Neuronal stem cell (in vitro differentiated cells): ENCODE data around the gene MBTPS1.

Experiments
- DNase-seq: peaks from one replicate; pipeline ENCODE4 v3.0.0-alpha.2; 2013; ENCODE audit warnings: low spot score
- H2AFZ ChIP-seq: one replicate; pipeline ENCODE4 v1.6.1; 2013; ENCODE audit warnings: mild to moderate bottlenecking, low read length, inconsistent platforms
- H2AK5ac ChIP-seq: 2 replicates; pipeline ENCODE4 v1.6.1; 2013; ENCODE audit warnings: low read depth, mild to moderate bottlenecking, inconsistent platforms, low read length, moderate library complexity, mixed read lengths
- H2BK120ac ChIP-seq: 2 replicates; pipeline ENCODE4 v1.6.1; 2013; ENCODE audit warnings: low read depth, mild to moderate bottlenecking, inconsistent platforms, low read length, moderate library complexity, mixed read lengths
- H2BK12ac ChIP-seq: one replicate; pipeline ENCODE4 v1.6.1; 2013; ENCODE audit warnings: low read length, inconsistent platforms
- H2BK15ac ChIP-seq: 2 replicates; pipeline ENCODE4 v1.6.1; 2013; ENCODE audit warnings: mild to moderate bottlenecking, low read length, inconsistent platforms, mixed read lengths
- H2BK5ac ChIP-seq: one replicate; pipeline ENCODE4 v1.6.1; 2013; ENCODE audit warnings: inconsistent platforms, mild to moderate bottlenecking, low read length, moderate library complexity
- H3K14ac ChIP-seq: one replicate; pipeline ENCODE4 v1.6.1; 2013; ENCODE audit warnings: low read length, inconsistent platforms
- H3K18ac ChIP-seq: 2 replicates; pipeline ENCODE4 v1.6.1; 2013; ENCODE audit warnings: low read length, inconsistent platforms
- H3K23ac ChIP-seq: 2 replicates; pipeline ENCODE4 v1.6.1; 2013; ENCODE audit warnings: low read depth, mild to moderate bottlenecking, mixed read lengths, low read length, inconsistent platforms; ENCODE audit not compliant: poor library complexity
- H3K27ac ChIP-seq: replicated peaks from 3 replicates; pipeline ENCODE4 v1.5.1; 2013; ENCODE audit warnings: low read length, inconsistent platforms
- H3K27me3 ChIP-seq, 3 experiments: 2 replicates each; pipeline ENCODE4 v1.6.1; 2013; ENCODE audit warnings: low read length in 3 of 3, mild to moderate bottlenecking in 2 of 3, inconsistent platforms in 1 of 3, low read depth in 1 of 3, mixed read lengths in 1 of 3, moderate library complexity in 1 of 3; ENCODE audit not compliant: control insufficient read depth in 3 of 3, insufficient read depth in 3 of 3
- H3K36me3 ChIP-seq, 2 donors: replicated peaks in 1 of 2; 2 replicates each; pipeline ENCODE4 v1.6.1; 2013; ENCODE audit warnings: low read length in 2 of 2; ENCODE audit not compliant: control insufficient read depth in 2 of 2, insufficient read depth in 2 of 2
- H3K4ac ChIP-seq: 2 replicates; pipeline ENCODE4 v1.6.1; 2013; ENCODE audit warnings: inconsistent platforms, mild to moderate bottlenecking, low read length, moderate library complexity
- H3K4me1 ChIP-seq, 2 donors: 1 replicate in 1 of 2; 2 replicates in 1 of 2; pipeline ENCODE4 v1.6.1; 2013; ENCODE audit warnings: low read length in 2 of 2, low read depth in 1 of 2; ENCODE audit not compliant: control insufficient read depth in 2 of 2, insufficient read depth in 1 of 2
- H3K4me2 ChIP-seq: one replicate; pipeline ENCODE4 v1.6.1; 2013; ENCODE audit warnings: mild to moderate bottlenecking, low read length, inconsistent platforms; ENCODE audit not compliant: insufficient read depth, poor library complexity, severe bottlenecking
- H3K4me3 ChIP-seq, 2 donors: 2 replicates each; pipeline ENCODE4 v1.5.1; 2013; ENCODE audit warnings: low read length in 2 of 2, mild to moderate bottlenecking in 2 of 2, inconsistent platforms in 1 of 2, moderate library complexity in 1 of 2
- H3K79me1 ChIP-seq: one replicate; pipeline ENCODE4 v1.6.1; 2013; ENCODE audit warnings: low read depth, mild to moderate bottlenecking, inconsistent platforms, low read length, moderate library complexity
- H3K9ac ChIP-seq: one replicate; pipeline ENCODE4 v1.6.1; 2013; ENCODE audit warnings: mild to moderate bottlenecking, low read depth, low read length, inconsistent platforms; ENCODE audit not compliant: poor library complexity
- H3K9me3 ChIP-seq, 2 donors: replicated peaks in 1 of 2; 2 replicates each; pipeline versions ENCODE3 to v1.6.1; 2013; ENCODE audit warnings: low read length in 2 of 2, mild to moderate bottlenecking in 2 of 2, inconsistent platforms in 1 of 2, low read depth in 1 of 2, mixed read lengths in 1 of 2, moderate library complexity in 1 of 2; ENCODE audit not compliant: control insufficient read depth in 2 of 2, insufficient read depth in 1 of 2
- H4K8ac ChIP-seq: one replicate; pipeline ENCODE4 v1.6.1; 2013; ENCODE audit warnings: low read depth, mild to moderate bottlenecking, inconsistent platforms, low read length, moderate library complexity
- H4K91ac ChIP-seq: one replicate; pipeline ENCODE4 v1.6.1; 2013; ENCODE audit warnings: low read length, low read depth, mild to moderate bottlenecking, inconsistent platforms; ENCODE audit not compliant: poor library complexity
- WGBS, 2 donors: extraction: QIAGEN DNeasy Blood & Tissue Kit; methylation state at CpG; one replicate each; pipeline ENCODE4 v1.1.7; 2013; ENCODE audit warnings: missing lambda C conversion rate in 2 of 2, mixed read lengths in 1 of 2; ENCODE audit not compliant: insufficient read length in 2 of 2, insufficient replicate concordance in 1 of 2; ENCODE audit errors: extremely low coverage in 2 of 2; 5-methylcytosine and 5-hydroxymethylcytosine counted together

Gene MBTPS1

DNA sequence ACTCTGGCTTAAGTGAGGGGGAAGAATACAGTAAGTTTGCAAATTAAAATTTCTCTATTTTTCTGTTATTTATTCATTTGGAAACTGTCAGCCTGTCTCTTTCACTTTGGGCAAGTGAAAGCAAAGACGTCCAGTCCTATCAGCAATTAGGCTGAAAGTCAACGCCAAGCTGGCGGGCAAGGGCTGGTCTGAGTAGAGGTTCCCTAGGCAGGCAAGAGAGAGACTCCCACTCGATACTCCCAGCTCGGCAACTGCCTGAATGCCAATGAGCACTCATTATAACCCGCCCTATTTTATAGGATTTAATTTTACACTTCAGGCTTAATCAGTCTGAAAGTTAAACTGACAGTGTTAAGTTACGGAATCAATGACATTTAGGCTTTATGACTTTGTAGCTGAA is 59.8 kb downstream of the MBTPS1 start:
- Histone ChIP-seq H3K4ac (no peak overlapping the region), H3K36me3 (peaks cover 47 to 99% of the 10 kb centered on the region in 2 donors), H3K27me3 (no peaks in the 10 kb centered on the region), H3K9me3 (peaks cover 0 to 2% of the 10 kb centered on the region in 2 donors), H2BK15ac (no peak overlapping the region), H3K4me3 (no peak overlapping the region), H3K14ac (no peak overlapping the region), H2BK12ac (no peak overlapping the region), H3K27ac (no peak overlapping the region), H2AK5ac (no peak overlapping the region), H2BK5ac (no peak overlapping the region), H3K18ac (no peak overlapping the region), H3K9ac (no peak overlapping the region), H4K91ac (no peak overlapping the region), H2AFZ (no peak overlapping the region), H3K4me1 (peaks cover 0 to 1% of the 10 kb centered on the region in 2 donors), H4K8ac (no peak overlapping the region), H2BK120ac (no peak overlapping the region), H3K79me1 (peaks cover 2% of the 10 kb centered on the region), H3K23ac (no peak overlapping the region), H3K4me2 (no peak overlapping the region)
- no CpG with 5 or more reads among the region's 7 CpGs for WGBS, 2 donors
- no peak for DNase-seq

DNA sequence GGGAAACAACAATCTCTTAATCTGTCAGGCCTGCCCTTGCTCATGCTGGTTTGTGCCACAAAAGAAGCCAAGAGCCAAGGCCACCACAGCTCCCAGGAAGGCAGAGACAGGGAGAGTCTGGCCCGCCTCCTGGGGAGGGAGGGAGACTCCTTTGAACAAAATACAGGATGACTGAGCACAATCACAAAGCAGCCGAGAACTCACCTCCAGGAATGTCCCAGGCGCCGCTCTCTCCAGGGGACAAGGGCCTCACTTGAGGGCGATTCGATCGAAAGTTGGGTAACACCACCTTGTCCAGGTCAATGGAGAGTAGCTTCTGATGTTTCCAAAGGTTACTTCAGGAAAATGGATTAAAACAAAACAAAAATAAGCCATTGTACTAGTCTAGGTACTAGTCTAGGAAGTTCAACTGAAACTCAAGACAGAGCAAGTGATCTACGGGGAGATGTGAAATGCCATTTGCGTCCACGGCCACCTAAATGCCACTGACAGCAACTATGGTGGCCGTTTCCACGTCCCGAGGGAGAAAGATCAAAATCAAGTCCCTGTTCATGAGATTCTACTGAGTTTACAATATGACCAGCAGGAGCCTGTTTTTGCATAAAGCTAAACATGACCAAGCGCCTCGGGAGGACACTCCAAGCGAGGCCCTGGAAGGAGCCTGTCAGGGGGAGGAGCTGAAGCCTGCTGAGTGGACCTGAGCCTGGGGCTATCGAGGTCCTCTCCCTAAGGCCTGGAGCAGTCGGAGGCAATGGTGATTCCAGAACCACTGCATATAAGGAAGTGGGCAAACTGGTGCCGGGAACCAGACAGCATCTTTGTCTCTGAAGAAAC is 60.7 kb downstream of the MBTPS1 start:
- H2AFZ ChIP-seq: no peak overlapping the region
- no peak overlapping the region for H3K4ac ChIP-seq
- no peak overlapping the region for H3K9ac ChIP-seq
- H4K8ac ChIP-seq: no peak overlapping the region
- H2BK5ac ChIP-seq: no peak overlapping the region
- no peak overlapping the region for H3K27ac ChIP-seq
- no peak overlapping the region for H3K14ac ChIP-seq
- H2AK5ac ChIP-seq: no peak overlapping the region
- peaks cover 41 to 91% of the 10 kb centered on the region in 2 donors for H3K36me3 ChIP-seq
- H2BK120ac ChIP-seq: no peak overlapping the region
- H3K18ac ChIP-seq: no peak overlapping the region
- no peak overlapping the region for H2BK12ac ChIP-seq
- no CpG with 5 or more reads among the region's 19 CpGs for WGBS, 2 donors
- H2BK15ac ChIP-seq: no peak overlapping the region
- H3K4me3 ChIP-seq: no peak overlapping the region
- peaks cover 0 to 2% of the 10 kb centered on the region in 2 donors for H3K9me3 ChIP-seq
- H3K27me3 ChIP-seq: no peaks in the 10 kb centered on the region
- peaks cover 2% of the 10 kb centered on the region for H3K79me1 ChIP-seq
- no peak overlapping the region for H3K23ac ChIP-seq
- no peak for DNase-seq
- peaks cover 0 to 1% of the 10 kb centered on the region in 2 donors for H3K4me1 ChIP-seq
- no peak overlapping the region for H4K91ac ChIP-seq
- no peak overlapping the region for H3K4me2 ChIP-seq

DNA sequence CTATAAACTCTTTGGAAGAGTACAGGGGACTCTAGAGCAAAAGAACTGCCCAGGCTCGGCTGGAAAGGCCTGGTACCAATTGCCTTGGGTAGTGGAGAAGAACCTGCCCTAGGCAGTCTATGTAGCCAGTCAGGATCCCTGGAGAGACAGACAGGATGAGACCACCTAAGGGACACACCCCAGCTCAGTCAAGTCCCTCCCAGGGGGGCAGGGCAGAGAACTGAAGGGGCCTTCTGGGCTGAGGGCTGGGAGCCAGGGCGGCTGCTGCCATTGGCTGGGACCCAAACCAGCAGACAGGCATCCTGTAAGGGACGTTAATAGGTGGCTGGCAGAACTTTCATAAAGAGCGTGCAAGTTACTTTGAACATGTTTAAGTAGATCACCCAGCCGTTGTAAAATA is 61.4 kb downstream of the MBTPS1 start:
- Histone ChIP-seq H3K4me1 (peaks cover 0 to 1% of the 10 kb centered on the region in 2 donors), H3K9ac (no peak overlapping the region), H3K36me3 (peaks cover 37 to 85% of the 10 kb centered on the region in 2 donors)

DNA sequence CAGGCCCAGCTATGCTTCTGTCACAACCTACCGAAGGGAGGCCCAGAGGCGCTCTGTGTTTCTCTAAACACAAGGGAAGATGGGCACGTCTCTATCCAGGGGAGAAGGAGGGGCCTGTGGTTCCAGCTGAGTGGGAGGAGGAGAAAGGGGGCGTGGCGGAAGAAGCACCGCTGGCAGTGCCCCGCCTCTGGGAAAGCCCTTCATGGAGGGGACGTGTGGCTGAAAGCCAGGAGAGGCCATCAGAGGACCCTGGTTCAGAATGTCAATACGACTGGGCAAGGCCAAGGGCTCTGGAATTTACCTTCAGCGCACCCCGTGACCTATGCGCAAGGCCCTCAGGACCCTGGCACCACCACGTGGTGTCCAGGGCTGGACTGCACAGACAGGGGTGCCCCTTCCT is 61.8 kb downstream of the MBTPS1 start:
- no CpG with 5 or more reads among the region's 13 CpGs for WGBS, 2 donors

More for the DNA sequence above, 61.4 kb downstream of the MBTPS1 start:
- Histone ChIP-seq H2BK120ac (no peak overlapping the region), H3K14ac (no peak overlapping the region), H4K91ac (no peak overlapping the region), H3K4ac (no peak overlapping the region), H3K27ac (no peak overlapping the region), H3K27me3 (no peaks in the 10 kb centered on the region), H3K18ac (no peak overlapping the region), H2BK12ac (no peak overlapping the region), H4K8ac (no peak overlapping the region), H3K4me3 (no peak overlapping the region), H2BK5ac (no peak overlapping the region), H3K4me2 (no peak overlapping the region), H2AK5ac (no peak overlapping the region), H3K9me3 (peaks cover 0 to 2% of the 10 kb centered on the region in 2 donors), H3K23ac (peak overlapping the region; percentile 25), H2AFZ (no peak overlapping the region), H2BK15ac (no peak overlapping the region), H3K79me1 (peaks cover 2% of the 10 kb centered on the region)
- DNase-seq: no peak
- whole genome bisulfite sequencing, 2 donors: no CpG with 5 or more reads among the region's 5 CpGs

More for the DNA sequence above, 61.8 kb downstream of the MBTPS1 start:
- H3K27ac ChIP-seq: no peak overlapping the region
- no peak overlapping the region for H3K23ac ChIP-seq
- no peak overlapping the region for H4K8ac ChIP-seq
- no peak overlapping the region for H3K9ac ChIP-seq
- no peak overlapping the region for H3K18ac ChIP-seq
- DNase-seq: no peak
- H2BK120ac ChIP-seq: no peak overlapping the region
- H3K36me3 ChIP-seq: peaks cover 33 to 84% of the 10 kb centered on the region in 2 donors
- peaks cover 2% of the 10 kb centered on the region for H3K79me1 ChIP-seq
- peaks cover 0 to 1% of the 10 kb centered on the region in 2 donors for H3K4me1 ChIP-seq
- H3K4me3 ChIP-seq: no peak overlapping the region
- H4K91ac ChIP-seq: no peak overlapping the region
- H3K4ac ChIP-seq: no peak overlapping the region
- no peaks in the 10 kb centered on the region for H3K27me3 ChIP-seq
- no peak overlapping the region for H2AFZ ChIP-seq
- no peak overlapping the region for H3K4me2 ChIP-seq
- peaks cover 0 to 2% of the 10 kb centered on the region in 2 donors for H3K9me3 ChIP-seq
- no peak overlapping the region for H2BK5ac ChIP-seq
- no peak overlapping the region for H2AK5ac ChIP-seq
- no peak overlapping the region for H3K14ac ChIP-seq
- no peak overlapping the region for H2BK12ac ChIP-seq
- H2BK15ac ChIP-seq: no peak overlapping the region
